ENCODE measurements around the gene LMX1B.

- no peak for TF ChIP-seq POLR2A (IDR thresholded peaks at IDR 0.05)
- no peak for TF ChIP-seq CTCF (IDR thresholded peaks at IDR 0.05)
- no peak for TF ChIP-seq EP300 (IDR thresholded peaks at IDR 0.05)
Measured at GRCh38 chr9:126615791-126616447, 2.2 kb downstream of the LMX1B start.

Measured in stomach (tissue), 4 donors.